Cardiac muscle cell (in vitro differentiated cells and primary cell): ENCODE data around the gene VPS54. TPM values are rescaled to one million over a fixed set of nuclear protein-coding genes. Genes with fewer than 3 reads are reported as not detected.

Experiments
- DNase-seq, 2 donors: peaks; one replicate each; pipeline versions ENCODE4 v3.0.0 to v3.0.0-alpha.2; 2010 to 2017; ENCODE audit warnings: low read depth in 1 of 2, low spot score in 1 of 2
- H3K27ac ChIP-seq: fragments of 200-600 bp; sonication (generic); 2 replicates; pipeline ENCODE4 v1.5.1; 2016
- H3K27me3 ChIP-seq: fragments of 200-600 bp; sonication (generic); 2 replicates; pipeline ENCODE4 v1.6.0; 2016; ENCODE audit warnings: control low read depth
- H3K36me3 ChIP-seq: fragments of 200-600 bp; sonication (generic); 2 replicates; pipeline ENCODE4 v1.5.1; 2016; ENCODE audit warnings: control low read depth
- H3K4me1 ChIP-seq: fragments of 200-600 bp; sonication (generic); 2 replicates; pipeline ENCODE4 v1.8.1; 2017; ENCODE audit warnings: low read depth, mild to moderate bottlenecking, mixed run types
- H3K4me3 ChIP-seq: fragments of 200-600 bp; sonication (generic); 2 replicates; pipeline ENCODE4 v1.5.1; 2016; ENCODE audit warnings: mild to moderate bottlenecking
- H3K9me3 ChIP-seq: fragments of 200-600 bp; sonication (generic); 2 replicates; pipeline ENCODE4 v1.5.1; 2017; ENCODE audit warnings: low read depth, mild to moderate bottlenecking, control low read depth
- polyA plus RNA-seq: library from polyadenylated mRNA; unstranded; fragments of >200 nt; fragmentation: Nextera tagmentation; extraction: Ambion mirVana; gene quantifications from 2 replicates; pipeline ENCODE4 v1.2.1, GENCODE V29; 2016
- total RNA-seq: library from RNA; depleted of rRNA; stranded (reverse); fragments of >200 nt; gene quantifications from 2 replicates; pipeline ENCODE4 v1.2.3, GENCODE V29; 2016
- TF ChIP-seq, protein P1 (sequence below): IDR thresholded peaks from 2 replicates; pipeline ENCODE4 v1.5.1; 2012; ENCODE audit warnings: low read depth, mild to moderate bottlenecking, low read length

VPS54 gene
- total and polyA plus RNA-seq, 2 experiments from 2014 or later = 18.7 to 22.4 TPM

DNA sequence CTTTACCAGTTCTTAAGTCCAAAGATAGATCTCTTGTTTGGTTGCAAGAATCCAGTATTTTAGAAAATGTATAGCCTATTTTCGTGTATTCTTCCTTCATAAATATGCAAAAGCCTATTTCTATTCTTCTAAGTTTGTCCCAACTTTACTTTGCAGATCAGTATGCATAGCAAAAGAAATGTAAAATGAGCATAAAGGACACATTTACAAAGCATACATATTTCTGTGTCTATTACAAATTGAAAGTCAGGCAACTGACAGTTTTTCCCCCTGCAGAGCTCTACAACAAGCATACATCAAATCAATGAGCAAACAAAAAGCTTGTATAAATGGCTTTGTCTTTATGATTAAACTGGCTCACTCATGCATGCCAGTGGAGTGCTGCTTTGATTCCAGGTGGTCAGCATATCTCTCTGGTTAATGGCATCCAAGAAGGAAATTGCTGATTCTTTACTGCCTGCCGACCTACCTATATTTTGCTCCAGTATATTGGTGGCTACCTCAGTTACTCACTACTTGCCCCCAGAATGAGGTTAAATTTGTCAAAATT lies 10.0 kb upstream of the VPS54 start:
- no peaks in the 10 kb centered on the region for H3K9me3 ChIP-seq
- TF ChIP-seq, protein P1, sequence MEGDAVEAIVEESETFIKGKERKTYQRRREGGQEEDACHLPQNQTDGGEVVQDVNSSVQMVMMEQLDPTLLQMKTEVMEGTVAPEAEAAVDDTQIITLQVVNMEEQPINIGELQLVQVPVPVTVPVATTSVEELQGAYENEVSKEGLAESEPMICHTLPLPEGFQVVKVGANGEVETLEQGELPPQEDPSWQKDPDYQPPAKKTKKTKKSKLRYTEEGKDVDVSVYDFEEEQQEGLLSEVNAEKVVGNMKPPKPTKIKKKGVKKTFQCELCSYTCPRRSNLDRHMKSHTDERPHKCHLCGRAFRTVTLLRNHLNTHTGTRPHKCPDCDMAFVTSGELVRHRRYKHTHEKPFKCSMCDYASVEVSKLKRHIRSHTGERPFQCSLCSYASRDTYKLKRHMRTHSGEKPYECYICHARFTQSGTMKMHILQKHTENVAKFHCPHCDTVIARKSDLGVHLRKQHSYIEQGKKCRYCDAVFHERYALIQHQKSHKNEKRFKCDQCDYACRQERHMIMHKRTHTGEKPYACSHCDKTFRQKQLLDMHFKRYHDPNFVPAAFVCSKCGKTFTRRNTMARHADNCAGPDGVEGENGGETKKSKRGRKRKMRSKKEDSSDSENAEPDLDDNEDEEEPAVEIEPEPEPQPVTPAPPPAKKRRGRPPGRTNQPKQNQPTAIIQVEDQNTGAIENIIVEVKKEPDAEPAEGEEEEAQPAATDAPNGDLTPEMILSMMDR = no peak
- no peaks in the 10 kb centered on the region for H3K4me1 ChIP-seq
- DNase-seq = no peak
- H3K27ac ChIP-seq = no peak overlapping the region
- H3K4me3 ChIP-seq = no peak overlapping the region
- no peaks in the 10 kb centered on the region for H3K27me3 ChIP-seq
- H3K36me3 ChIP-seq = no peaks in the 10 kb centered on the region

DNA sequence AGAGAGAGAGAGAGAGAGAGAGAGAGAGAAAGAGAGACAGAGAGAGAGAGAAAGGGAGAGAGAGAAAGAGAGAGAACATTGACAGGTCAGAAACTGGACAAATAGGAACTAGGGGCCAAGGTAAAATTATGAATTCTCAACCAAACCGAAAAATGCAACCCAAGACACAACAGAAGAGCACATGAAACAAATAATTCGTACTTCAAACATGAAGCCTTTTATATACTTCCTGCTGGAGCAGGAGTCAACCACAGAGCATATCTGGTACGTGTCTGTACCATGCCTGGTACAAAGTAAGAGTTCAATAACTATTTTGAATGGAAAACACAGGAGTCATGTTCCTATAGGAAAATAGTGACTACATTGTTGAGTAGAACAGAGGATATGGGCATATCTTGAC lies 6.5 kb upstream of the VPS54 start:
- Histone ChIP-seq H3K9me3 (no peaks in the 10 kb centered on the region), H3K27me3 (no peaks in the 10 kb centered on the region), H3K4me1 (peaks cover 5% of the 10 kb centered on the region), H3K27ac (no peak overlapping the region), H3K4me3 (no peak overlapping the region), H3K36me3 (no peaks in the 10 kb centered on the region)
- TF ChIP-seq, protein P1 = no peak
- no peak for DNase-seq

DNA sequence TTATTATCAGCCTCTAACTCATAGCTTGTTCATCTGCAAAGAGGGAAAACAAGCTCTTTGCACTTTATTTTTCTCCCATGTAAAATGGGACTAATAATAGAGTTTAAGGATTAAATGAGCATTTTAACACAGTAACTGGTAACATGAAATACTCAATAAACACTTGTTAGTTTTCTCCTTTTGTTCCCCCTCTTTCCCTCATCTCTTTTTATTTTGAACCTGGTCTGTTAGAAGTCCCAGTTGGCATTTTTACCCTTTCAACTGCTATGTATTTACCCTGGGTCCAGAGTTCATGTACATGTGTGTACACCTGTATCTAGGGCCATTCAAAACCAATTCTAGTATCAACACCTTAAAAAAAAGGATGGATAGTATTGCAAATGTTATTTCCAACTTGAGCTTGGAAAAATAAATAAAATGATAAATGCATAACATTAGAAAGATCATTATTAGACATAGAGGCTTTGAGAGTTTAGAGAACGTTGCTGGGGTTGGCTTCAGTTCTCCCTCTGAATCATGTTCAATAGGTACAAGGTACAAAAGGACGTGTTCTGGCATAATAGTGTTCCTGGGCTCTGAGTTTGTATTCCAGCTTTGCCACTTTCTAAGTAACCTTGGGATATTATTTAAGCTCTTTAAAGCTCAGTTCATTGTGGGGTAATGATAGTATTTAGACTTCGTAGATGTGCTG lies 5.2 kb upstream of the VPS54 start:
- peaks cover 15% of the 10 kb centered on the region for H3K4me1 ChIP-seq
- H3K27ac ChIP-seq = no peak overlapping the region

DNA sequence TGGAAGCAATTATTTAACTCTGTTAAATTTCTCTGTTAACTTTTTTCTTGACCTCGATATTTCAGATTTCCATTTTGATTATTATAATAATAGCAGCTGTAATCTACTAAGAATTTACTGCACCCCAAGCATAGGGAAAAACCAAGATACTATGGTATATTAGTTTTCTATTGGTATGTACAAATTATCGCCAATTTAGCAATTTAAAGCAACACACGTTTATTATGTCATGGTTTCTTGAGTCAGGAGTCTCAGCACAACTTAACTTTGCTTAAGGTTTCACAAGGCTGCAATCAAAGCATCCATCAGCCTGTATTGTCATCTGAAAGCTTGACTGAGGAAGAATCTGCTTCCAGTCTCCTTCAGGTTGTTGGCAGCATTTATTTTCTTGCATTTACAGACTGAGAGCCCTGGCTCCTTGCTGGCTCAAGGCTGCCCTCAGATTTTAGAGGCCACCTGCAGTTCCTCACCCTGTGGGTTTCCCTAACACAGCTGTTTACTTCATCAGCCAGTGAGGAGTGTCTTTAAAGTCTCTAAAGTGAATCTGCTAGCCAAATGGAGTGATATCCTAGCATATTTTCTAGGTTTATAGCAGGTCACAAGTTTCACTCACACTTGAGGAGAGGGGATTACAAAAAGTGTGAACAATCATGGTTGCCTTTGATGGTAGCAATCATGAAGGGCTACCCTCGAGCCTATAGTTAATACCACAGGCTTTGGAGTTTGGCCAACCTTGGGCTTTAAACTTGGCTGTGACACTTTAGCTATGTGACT lies 4.4 kb upstream of the VPS54 start:
- DNase-seq = no peak
- TF ChIP-seq, protein P1 = no peak
- no peaks in the 10 kb centered on the region for H3K27me3 ChIP-seq
- no peaks in the 10 kb centered on the region for H3K9me3 ChIP-seq
- no peak overlapping the region for H3K27ac ChIP-seq
- H3K4me3 ChIP-seq = no peak overlapping the region
- no peaks in the 10 kb centered on the region for H3K36me3 ChIP-seq
- peaks cover 15% of the 10 kb centered on the region for H3K4me1 ChIP-seq

More for the DNA sequence above, 5.2 kb upstream of the VPS54 start:
- Histone ChIP-seq H3K9me3 (no peaks in the 10 kb centered on the region), H3K4me3 (no peak overlapping the region), H3K27me3 (no peaks in the 10 kb centered on the region), H3K36me3 (no peaks in the 10 kb centered on the region)
- TF ChIP-seq, protein P1 = no peak
- DNase-seq = no peak

DNA sequence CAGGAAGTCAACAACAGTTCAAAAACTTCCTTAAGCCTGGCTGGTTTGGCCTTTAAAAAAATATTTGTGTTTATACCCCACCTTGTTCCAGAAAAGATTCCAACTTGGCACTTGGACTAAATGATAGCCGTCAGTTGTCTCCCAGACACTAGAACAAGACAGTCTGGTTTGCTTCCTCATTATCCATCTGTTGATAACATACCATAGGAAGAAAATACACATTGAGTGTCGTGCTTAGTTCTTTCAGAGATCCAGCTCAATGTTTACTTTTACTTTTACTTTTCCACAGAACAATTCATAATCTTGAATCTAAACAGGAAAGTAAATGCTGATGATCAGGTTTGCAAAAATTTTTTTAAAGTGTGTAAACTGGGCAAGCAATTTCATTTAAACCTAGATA lies 2.4 kb upstream of the VPS54 start:
- peaks cover 15% of the 10 kb centered on the region for H3K4me1 ChIP-seq
- no peak overlapping the region for H3K27ac ChIP-seq
- TF ChIP-seq, protein P1 = no peak
- H3K27me3 ChIP-seq = no peaks in the 10 kb centered on the region
- no peak overlapping the region for H3K4me3 ChIP-seq
- H3K36me3 ChIP-seq = no peaks in the 10 kb centered on the region
- no peaks in the 10 kb centered on the region for H3K9me3 ChIP-seq
- peak in 1 of 2 donors; percentile 13 for DNase-seq
